ENCODE results near the gene VANGL1.
A peak's percentile ranks its signal among the peaks of the same experiment; 100 is the strongest.

The VANGL1 gene

DNA sequence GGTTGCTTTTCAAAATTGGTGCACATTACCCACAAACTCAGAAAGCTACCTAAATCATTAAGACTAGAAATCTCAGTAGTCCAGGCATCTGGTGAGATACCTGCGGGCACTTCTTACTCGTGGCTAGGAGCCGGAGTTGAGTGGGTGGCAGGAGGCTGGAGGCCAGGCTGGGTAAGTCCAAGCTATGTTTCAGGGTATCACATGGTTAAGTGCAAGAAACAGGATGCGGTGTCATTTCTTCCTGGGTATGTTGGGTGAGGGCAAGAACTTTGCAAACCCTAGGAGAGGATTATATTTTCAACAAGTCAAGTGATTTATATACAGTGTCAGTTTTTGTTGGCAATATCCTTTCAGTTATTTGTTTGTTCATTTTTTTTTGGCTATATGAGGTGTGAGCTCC lies 41.0 kb downstream of the VANGL1 start:
- CTCF ChIA-PET, result no interaction called here

DNA sequence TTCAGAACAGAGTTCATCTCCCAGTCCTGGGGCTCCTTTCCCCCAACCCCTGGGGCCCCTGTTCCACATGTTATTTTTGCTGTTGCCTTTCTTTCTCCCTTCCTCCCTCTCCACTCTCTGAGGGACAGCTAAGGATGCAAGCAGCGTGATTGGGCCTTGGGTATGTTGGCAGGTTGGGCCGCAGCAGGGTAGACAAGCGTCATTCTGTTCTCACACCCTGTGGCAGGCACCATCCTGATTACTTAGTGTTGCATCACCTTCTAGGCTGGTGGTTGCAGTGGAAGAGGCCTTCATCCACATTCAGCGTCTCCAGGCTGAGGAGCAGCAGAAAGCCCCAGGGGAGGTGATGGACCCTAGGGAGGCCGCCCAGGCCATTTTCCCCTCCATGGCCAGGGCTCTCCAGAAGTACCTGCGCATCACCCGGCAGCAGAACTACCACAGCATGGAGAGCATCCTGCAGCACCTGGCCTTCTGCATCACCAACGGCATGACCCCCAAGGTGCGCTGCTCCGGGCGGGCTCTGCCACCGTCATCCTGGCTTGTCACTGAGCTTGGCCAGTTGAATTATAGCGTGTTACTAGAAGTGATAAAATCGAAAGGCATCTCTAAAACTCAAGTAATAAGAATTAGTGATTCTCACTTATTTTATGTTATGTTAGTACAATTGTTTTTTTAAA lies 43.4 kb downstream of the VANGL1 start:
- ChIA-PET CTCF (interaction anchor here (0.5 kb wide), 2 partner anchors 39 to 51 kb away, joined by 4 to 8 read pairs; no protein-coding TSS in a partner anchor), POLR2A (ENCODE audit: low non-redundant PET) (no interaction called here)
- TF ChIP-seq CTCF (conservative IDR thresholded peaks at IDR 0.05; ENCODE audit: low read depth), result no peak
- DNase-seq (ENCODE audit: low spot score), result no peak
- H3K27ac ChIP-seq, result peak overlapping the region; percentile 34; the same call in 1 of the 2 replicates

More for the DNA sequence above, 41.0 kb downstream of the VANGL1 start:
- POLR2A ChIA-PET (ENCODE audit: low non-redundant PET), result no interaction called here
- DNase-seq (ENCODE audit: low spot score), result no peak
- H3K27ac ChIP-seq, result no peak overlapping the region
- TF ChIP-seq CTCF (conservative IDR thresholded peaks at IDR 0.05; ENCODE audit: low read depth), result no peak

DNA sequence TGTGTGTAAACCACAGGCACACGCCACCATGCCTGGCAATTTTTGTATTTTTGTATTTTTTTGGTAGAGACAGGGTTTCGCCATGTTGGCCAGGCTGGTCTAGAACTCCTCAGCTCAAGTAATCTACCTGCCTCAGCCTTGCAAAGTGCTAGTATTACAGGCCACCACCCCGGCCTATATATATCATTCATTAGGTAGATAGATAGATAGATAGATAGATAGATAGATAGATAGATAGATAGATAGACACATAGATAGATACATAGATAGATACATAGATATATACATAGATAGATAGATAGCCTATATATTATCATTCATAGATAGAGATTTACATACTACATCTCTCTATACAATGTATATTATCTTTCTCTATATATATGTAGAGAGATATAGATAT lies 46.0 kb downstream of the VANGL1 start:
- no peak for DNase-seq (ENCODE audit: low spot score)
- ChIA-PET POLR2A (ENCODE audit: low non-redundant PET) (no interaction called here), CTCF (interaction anchor here (0.6 kb wide), 1 partner anchor 16 kb away, joined by 6 read pairs; no protein-coding TSS in a partner anchor)
- H3K27ac ChIP-seq, result no peak overlapping the region
- no peak for TF ChIP-seq CTCF (conservative IDR thresholded peaks at IDR 0.05; ENCODE audit: low read depth)

GRCh38 chr1:115690972-115691371 lies 49.2 kb downstream of the VANGL1 start:
- no peak overlapping the region for H3K27ac ChIP-seq
- CTCF ChIA-PET, result interaction anchor here (0.6 kb wide), 1 partner anchor 32 kb away, joined by 3 read pairs; no protein-coding TSS in a partner anchor
- POLR2A ChIA-PET (ENCODE audit: low non-redundant PET), result interaction anchor here (0.6 kb wide), 1 partner anchor 1572 kb away, joined by 3 read pairs; no protein-coding TSS in a partner anchor
- DNase-seq (ENCODE audit: low spot score), result no peak
- no peak for TF ChIP-seq CTCF (conservative IDR thresholded peaks at IDR 0.05; ENCODE audit: low read depth)

DNA sequence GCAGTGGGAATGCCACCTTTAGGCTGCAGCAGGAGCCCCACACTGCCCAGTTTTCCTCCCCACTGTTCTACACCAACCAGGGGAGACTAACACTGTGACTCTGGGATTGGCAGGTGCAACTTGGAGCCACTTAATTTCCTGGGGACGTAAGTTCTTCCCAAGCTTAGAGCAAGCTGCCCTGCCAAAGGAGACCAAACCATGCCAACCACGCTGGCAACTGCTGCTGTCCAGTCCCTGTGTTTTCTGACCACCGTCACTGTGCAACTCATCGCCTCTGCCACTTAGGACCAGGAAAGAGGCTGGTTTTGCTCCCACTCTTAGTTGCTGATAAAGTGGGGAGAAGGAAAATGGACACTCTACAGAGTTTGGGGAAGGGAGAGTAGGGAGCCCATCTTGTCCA lies 50.5 kb downstream of the VANGL1 start:
- H3K27ac ChIP-seq, result peak overlapping the region; percentile 6; the same call in 1 of the 2 replicates
- ChIA-PET POLR2A (ENCODE audit: low non-redundant PET) (no interaction called here), CTCF (no interaction called here)
- no peak for DNase-seq (ENCODE audit: low spot score)
- no peak for TF ChIP-seq CTCF (conservative IDR thresholded peaks at IDR 0.05; ENCODE audit: low read depth)

DNA sequence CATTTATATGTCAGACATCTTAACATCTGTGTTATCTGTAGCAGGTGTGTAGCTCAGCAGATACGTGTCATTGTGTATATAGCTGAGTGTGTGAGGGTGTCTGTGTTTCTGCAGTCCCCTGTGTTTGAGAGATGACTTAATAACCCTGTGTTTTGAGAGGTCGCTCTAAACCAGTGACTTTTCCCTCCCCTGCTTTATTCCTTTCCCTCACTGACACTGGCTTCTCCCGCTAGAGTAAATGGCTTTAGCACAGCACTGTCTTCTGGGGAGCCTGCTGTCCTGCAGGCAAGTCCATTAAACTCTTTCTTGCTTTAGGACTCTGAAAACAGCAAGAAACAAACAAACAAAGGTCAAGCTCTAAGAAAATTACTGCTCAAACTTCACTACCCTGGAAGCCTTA lies 53.0 kb downstream of the VANGL1 start:
- no peak for DNase-seq (ENCODE audit: low spot score)
- no peak for TF ChIP-seq CTCF (conservative IDR thresholded peaks at IDR 0.05; ENCODE audit: low read depth)
- ChIA-PET CTCF (interaction anchor here (1.0 kb wide), 1 partner anchor 12 kb away, joined by 5 read pairs; no protein-coding TSS in a partner anchor), POLR2A (ENCODE audit: low non-redundant PET) (no interaction called here)
- no peak overlapping the region for H3K27ac ChIP-seq

Data from RWPE1 (cell line).